NCI-H2227 (cell line): ENCODE measurements around the gene MCRS1.
"Not testable (repeated sequence)": the region's sequence is repeated elsewhere in the genome, so short reads cannot be mapped to it uniquely, and the experiment has no call there.

Experiments
- DNase-seq: peaks from one replicate; lab custom pipeline; 2025; ENCODE audit not compliant: unreplicated experiment; lab: John Stamatoyannopoulos, UW

MCRS1 gene

DNA sequence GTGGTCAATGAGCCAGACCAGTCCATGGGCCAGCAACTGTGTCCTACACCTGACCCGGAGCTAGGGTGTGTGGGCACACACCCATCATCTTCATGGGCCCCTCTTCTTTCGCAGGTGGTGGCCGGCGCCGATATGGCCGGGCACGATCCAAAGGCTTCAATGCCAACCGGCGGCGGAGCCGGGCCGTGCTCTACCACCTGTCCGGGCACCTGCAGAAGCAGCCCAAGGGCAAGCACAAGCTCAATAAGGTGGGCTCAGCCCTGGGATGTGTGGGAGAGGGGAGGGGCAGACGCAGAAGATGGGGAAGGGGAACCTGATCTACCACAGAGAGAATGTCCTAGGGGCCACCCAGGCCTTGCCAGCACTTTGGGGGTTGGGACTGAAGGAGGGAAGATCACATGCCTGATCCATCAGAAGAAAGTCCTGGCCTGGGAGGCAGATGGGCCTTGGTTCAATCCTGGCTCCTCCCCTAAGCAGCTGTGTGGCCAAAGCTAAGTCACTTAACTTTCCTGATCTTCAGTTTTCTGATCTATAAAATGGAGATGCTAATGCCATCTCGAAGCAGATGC, 25.3 kb downstream of the MCRS1 start:
- no peak for DNase-seq

DNA sequence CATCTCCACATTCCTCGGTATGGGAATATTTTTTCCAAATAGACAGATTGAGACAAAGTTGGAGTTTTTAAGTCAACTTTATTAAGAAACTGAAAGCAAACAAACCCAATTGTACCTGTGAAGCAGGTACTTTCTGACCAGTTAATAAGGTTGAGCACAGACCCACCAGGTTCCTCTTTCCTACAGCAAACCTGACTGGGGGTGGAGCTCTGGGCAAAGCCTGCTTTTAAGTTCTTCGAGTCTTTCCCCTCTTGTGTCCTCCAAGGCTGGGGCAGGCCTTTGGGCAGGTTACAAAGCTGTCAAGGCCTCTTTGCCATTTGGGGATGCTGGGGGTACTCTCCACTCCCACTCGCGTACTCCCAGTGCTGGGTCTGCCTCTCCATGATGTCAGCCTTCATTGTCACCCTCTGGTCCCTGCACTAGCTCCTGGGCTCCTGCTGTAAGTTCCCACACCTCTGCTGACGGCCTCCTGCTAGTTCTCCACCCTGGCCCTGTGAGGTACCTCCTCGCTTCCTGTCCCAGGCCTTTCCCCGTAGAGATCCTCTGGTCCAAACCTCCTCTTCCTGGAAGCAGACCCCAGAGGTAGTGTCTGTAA, 25.9 kb downstream of the MCRS1 start:
- DNase-seq: no peak

- no peak for DNase-seq
Measured at GRCh38 chr12:49541140-49541861, 26.6 kb downstream of the MCRS1 start.

- no peak for DNase-seq
Measured at GRCh38 chr12:49540229-49541139, 27.5 kb downstream of the MCRS1 start.

DNA sequence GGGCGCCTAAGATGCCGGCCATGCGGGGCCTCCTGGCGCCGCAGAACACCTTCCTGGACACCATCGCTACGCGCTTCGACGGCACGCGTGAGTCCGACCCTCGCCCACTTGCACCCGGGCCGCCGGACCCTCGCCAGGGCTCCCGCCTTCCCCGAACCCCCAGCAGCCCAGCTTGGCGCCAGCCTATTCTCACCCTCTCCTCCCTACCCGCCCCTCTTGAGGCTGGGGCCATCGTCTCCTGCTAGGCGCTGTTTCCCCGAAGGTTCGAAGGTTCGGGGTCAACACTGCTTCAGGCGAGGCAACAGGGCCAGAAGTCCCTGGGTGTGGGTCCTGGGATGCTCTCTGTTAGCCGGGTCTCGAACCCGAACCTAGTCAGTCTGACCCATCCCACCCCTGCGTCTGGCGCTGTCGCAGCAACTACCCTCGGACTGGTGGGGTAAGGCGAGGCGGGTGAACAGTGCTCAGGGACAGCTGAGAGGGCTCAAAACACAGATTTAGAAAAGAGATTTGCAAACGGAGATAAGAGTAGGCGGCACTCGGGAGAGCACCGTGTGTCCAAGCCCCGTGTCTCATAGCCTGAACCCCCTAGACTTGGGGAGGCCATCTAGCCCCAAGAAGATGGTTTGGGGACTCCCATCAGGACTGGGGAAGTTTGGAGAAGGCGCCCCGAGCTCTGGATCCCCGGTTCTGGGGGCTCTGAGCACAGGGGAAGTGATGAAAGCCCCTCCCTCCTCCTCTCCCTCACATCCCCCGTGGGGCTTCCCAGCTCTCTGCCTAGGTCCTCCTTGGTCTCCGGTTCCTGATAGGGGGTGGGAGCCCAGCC, 28.3 kb downstream of the MCRS1 start:
- DNase-seq: no peak

- peak; percentile 85 for DNase-seq
Measured at GRCh38 chr12:49538510-49539403, 29.2 kb downstream of the MCRS1 start, which contains the start of gene KCNH3. Gene KCNH3, plus strand, starts transcription at chr12:49539030. Its CDS starts 387 bp downstream, at chr12:49539417.

GRCh38 chr12:49537752-49538509, 30.0 kb downstream of the MCRS1 start:
- DNase-seq: peak; percentile 54

DNA sequence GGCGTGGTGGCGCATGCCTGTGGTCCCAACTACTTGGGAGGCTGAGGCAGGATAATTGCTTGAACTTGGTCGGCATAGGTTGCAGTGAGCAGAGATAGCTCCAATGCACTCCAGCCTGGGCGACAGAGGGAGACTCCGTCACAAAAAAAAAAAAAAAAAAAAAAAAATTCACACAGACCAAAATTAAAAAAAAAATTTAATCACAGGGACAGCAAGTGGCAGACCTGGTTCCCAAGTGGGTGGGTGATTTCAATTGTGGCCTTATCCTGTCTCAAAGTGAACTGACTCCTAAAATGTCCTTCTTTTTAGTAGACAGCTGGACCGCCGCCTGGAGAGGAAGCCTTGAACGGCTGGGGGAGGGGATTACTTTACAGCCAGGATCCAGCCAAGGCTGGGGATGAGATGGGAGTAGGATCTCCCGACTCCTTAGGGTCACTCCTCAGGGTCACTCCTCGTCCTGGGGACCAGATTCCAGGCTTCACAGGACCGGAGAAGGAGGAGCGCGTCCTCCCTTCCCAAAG, 30.7 kb downstream of the MCRS1 start:
- peak; percentile 54 for DNase-seq

DNA sequence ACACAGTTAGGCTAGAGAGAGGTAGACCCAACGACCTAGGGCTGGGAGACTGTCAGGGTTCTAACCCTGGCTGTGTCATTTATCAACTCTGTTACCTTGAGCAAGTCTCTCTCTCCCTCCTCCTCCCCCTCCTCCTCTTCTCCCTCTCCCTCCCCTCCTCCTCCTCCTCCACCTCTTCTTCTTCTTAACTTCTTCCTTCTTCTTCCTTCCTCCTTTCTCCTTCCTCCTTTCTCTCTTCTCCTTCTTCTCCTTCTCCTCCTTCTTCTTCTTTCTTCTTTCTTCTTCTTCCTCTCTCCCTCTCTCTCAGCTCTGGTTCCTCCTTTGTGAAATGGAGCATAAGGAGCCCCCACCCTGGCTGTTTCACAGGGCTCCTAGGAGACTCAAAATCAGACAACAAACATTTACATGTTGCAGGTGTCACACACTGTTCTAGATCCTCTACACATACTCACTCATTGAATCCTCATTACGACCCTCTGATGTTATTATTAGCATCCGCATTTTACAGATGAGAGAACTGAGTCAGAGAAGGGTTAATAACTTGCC, 31.3 kb downstream of the MCRS1 start:
- no peak for DNase-seq

GRCh38 chr12:49535921-49536525, 31.9 kb downstream of the MCRS1 start:
- DNase-seq: no peak

DNA sequence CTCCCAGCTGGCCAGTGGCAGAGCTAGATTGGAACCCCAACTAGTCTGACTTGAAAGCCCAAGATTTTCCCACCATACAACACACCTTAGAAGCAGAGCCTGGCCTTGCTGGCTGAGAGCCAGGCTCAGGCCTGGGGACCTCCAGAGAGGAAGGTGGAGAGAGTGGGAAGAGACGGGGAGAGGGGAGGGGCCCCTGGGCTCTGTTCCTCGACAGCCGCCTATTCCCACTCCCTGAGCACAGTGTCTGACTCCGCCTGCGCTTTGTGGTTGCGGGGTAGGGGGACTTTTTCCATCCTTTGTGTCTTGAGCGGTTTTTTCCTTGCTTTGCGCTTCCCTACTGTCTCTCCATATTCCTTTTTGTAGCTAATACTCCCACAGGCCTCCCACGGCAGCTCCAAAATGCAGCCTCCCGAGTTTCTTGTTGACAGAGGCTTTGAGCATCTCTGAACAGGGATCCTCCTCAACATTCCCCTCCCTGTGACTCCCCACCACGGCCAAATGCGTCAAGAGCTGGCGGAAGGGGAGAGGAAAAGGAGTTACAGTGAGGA, 33.1 kb downstream of the MCRS1 start:
- peak; percentile 28 for DNase-seq

GRCh38 chr12:49534122-49534521, 33.8 kb downstream of the MCRS1 start:
- not testable (repeated sequence) for DNase-seq

GRCh38 chr12:49533331-49533730, 34.6 kb downstream of the MCRS1 start:
- DNase-seq: no peak

- no peak for DNase-seq
Measured at GRCh38 chr12:49531745-49532144, 36.2 kb downstream of the MCRS1 start.

DNA sequence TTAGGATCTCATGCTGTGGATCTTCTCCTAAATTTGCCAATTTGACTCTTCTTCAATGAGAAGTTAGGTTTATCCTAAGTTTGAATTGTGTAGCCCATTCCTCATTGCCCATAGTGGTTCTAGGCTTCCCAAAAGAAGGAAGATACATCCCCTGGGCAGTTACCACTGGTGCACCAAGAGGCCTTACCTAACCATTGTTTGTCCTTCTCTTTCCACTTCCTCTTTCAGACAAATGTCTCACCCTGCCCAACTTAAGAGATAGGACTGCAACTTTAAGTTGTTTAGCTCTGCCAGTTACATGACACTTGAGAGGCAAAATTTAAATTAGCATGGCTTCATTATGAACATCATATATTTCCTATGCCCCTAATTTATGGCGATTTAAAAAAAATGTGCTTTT, 38.5 kb downstream of the MCRS1 start:
- DNase-seq: no peak

GRCh38 chr12:49527361-49528130, 40.4 kb downstream of the MCRS1 start:
- DNase-seq: no peak

DNA sequence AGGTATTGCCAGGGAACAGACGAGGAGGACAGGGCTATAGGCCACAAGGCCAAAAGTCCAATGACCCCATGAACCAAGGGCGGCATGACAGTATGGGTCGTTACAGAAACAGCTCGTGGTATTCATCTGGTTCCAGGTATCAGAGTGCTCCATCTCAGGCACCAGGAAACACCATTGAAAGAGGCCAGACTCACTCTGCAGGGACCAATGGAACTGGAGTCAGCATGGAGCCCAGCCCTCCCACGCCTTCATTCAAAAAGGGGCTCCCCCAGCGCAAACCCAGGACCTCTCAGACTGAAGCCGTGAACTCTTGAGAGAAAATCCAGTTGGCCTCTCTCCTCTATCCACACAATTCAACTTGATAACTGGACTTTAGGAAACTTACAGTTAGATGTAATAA, 42.0 kb downstream of the MCRS1 start:
- no peak for DNase-seq
